NCI-H2029 treated with DMSO at 0.1 percent for 48 hours (cell line): ENCODE results near the gene CHST10.
A peak's percentile ranks its signal among the peaks of the same experiment; 100 is the strongest.
"Not testable (repeated sequence)": the region's sequence is repeated elsewhere in the genome, so short reads cannot be mapped to it uniquely, and the experiment has no call there.

Experiments
- DNase-seq: peaks from one replicate; lab custom pipeline; 2025; lab: John Stamatoyannopoulos, UW

CHST10 gene

DNA sequence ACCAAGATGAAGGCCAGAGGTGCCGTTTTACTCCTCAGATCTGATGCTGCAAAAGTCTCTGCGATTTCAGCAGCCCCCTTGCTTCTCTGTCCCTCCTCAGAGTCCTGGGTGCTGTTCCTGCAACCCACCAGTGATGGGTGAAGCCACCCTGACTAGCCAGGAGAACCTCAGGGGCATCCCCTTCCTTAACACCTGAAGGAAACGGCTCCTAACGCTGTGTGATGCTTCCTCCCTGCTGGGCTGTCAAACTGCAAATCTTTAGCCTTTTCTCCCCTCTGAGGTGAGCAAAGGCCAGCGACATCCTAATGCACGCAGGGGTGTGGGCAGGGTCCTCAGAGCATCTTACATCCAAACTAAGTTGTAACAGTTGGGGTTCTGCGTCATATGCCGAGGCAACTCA, 24.8 kb downstream of the CHST10 start:
- no peak for DNase-seq

DNA sequence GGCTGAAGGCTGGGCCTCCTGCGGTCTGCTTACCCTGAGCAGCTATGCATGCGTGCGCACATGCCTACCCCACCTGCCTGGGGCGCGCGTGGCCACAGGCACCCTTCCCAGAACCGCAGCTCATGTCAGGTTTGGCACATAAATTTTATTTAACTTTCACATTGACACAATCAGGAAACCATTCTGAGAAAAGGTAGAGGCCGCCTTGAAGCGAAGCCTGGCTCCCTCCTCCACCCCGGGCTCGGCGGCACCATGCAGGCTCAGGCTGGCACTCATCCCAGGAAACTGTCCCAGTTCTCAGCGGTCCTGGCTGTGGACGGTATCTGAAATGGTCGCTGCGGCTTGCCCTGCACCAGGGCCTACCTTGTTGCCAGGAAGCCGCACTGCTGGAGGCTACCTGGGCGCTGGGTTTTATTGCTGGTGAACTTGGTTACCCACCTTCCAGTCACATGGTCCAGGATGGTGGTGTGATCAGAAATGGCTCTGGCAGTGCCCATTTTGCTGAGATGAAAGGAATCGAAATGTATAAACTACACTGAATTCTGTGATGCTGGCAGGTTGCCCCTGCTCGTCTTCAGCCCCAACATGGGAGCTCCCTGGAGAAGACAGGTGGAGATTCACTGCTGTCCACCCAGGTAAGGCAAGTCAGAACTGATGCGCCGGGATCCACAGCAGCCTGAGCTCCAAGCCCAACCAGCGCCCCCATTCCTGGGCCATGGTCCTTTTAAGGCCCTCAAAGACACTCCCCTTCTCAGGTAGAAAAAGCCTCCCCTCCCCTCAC, 25.5 kb downstream of the CHST10 start:
- no peak for DNase-seq

DNA sequence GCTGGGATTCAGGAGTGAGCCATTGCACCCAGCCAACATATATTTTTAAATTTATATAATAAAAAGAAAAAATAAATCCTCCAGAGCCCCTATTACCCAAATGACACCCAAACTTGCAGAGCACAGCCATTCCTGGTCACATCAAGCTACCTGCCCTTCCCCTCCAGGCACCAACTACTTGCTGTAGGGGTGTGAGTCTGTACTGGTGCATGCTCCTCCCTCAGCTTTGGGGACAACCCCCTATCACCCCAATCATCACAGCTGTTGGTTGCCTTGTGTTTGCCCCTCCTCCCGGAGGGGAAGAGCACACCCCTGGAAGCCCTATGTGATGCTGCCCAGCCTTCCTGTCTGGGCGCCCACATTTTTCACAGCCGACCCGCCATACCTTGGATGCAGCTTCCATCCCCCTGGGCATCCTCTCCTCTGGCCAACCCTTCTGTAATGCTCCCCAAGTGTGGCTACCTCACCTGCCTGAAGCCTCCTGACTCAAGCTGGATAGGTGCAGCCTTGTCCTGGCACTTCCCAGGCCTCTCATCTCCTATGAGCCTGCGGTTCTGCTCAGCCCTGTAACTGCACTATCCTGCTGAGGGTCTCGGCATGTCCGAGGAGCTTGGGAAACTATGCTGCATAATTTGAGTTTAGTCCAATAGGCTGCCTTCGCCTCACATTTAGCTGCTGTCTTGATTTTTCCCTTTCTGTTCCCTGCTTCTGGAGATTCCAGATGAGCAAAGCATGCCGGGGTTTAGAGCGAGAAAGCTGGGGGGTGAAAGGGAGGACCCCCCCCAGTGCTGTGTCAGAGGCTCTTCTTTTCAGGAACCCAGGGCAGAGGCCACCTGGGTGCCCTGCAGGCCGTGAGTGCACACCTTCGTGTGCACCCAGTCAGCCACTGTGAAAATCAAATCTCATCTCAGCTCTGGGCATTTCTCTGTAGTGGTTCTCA, 27.2 kb downstream of the CHST10 start:
- DNase-seq = no peak

DNA sequence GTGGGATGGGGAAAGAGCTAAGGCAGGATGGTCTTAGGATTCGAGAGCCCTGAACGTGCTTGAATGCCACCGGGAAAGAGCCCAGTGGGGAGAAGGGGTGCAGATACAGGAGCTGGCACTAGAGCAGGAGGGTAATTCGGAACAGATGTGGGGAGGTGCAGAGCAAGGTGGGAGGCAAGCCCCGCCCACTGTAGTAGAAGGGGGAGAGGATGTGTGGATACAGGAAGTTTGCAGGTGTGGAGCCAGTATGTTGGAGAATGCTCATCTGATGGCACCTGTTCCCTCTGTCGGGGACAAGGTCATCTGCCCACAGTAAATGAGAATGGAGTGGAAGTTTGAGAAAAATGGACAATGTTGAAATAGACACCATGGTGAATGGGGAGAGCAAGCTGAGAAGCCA, 28.8 kb downstream of the CHST10 start:
- no peak for DNase-seq

DNA sequence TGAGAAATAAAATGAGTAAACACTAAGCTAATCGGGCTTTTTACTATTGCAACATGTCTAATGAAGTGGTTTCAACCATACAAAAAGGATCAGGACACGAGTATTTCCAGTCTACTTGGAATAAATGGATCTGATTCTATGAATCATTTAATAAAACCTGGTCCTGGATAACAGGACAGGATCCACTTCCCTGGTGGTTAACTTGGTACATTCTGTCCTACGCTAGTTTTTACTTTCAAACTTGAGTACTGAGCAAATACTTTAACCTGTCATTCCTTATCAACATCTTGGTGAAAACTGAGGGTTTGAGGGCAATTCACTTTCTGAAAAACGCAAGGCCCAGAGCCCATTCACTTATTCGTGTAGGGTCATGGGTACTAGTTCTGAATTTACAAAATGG, 33.5 kb downstream of the CHST10 start:
- no peak for DNase-seq

DNA sequence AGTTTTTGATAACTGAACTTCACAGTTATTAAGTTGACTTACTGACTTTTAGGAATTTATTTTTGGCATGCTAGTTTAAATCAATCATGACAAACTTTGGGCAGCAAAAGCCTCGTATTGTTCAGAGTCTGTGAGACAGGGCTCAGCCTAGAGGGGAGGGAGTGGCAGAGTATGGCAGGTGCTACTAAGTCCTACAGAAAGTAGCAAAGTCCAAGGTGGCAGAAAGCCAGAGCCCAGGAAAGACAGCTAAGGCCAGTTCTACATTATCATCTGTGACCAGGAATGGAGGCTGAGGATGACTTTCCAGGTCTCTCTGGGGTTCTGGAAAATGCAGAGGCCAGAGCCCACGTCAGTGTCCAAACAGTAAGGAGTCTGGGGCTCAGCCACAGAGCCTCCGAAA, 34.2 kb downstream of the CHST10 start:
- no peak for DNase-seq

DNA sequence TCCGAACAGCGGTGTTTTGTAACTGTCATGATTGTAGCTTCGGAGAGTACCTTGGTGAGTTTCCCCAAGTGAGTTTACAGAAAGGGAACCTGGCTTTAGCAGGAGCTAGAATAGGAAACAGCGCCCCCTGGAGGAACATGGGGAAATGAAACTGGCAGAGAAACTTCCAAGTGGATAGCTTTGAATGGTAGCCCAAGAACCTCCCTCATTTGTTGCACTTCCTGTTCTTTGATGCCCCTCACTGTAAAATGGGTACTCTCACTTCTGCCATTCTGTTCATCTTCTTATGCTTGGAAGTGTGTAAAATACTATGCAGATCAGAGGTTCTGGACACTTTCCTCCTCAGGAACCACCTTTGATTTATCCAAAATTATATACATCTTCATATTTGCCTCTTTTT, 36.2 kb downstream of the CHST10 start:
- peak; percentile 66 for DNase-seq

DNA sequence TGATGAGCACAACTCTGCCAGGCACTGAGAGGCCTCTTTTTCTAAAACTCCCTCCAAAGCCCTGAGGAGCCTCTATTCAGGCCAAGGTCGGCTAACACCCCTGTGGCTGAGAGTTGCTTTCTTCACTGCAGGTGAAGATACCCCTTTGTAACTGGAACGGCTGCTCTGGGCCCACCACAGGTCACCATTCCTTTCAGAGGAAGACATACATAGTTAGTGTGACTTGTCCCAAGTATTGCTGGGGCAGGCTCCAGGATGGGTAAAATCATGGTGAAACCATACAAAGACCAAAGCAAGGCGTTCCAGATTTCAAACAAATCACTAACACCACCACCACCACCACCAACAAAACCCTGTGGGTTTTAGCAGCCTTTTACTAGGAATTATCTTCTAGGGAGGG, 36.8 kb downstream of the CHST10 start:
- no peak for DNase-seq

DNA sequence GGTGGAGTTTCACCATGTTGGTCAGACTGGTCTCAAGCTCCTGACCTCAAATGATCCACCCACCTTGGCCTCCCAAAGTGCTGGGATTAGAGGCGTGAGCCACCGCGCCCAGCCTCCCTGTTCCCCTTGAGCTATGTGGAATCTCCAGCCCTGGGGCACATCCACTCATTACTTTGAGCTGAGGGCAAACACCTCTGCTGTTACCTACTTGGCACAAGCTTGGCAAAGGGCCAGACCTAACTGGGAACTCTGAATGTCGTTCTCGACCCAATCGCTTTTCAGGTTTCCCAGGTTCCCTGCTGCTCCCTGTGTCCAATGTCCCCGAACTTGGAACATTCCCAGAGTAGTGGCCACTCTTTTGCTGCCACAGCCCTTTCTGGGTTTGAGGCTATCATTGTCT, 40.6 kb downstream of the CHST10 start:
- no peak for DNase-seq

DNA sequence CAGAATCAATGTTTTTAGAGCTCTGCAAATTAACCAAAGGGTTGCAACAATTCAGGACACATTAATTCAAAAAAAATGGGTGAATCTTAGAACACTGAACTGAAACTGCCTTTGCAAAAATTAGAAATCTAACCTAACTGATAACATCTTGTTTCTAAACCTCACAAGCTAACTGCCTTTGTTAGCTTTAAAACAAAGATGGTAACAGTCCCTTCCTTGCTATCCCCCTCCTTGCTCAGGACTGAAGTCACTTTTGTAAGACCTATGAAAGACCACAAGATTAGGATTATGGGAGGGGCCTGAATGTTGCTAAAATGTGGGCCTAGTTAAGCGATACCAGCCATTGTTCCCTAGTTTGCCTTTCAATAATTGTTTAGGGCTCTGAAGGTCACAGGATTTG, 50.3 kb downstream of the CHST10 start:
- no peak for DNase-seq

DNA sequence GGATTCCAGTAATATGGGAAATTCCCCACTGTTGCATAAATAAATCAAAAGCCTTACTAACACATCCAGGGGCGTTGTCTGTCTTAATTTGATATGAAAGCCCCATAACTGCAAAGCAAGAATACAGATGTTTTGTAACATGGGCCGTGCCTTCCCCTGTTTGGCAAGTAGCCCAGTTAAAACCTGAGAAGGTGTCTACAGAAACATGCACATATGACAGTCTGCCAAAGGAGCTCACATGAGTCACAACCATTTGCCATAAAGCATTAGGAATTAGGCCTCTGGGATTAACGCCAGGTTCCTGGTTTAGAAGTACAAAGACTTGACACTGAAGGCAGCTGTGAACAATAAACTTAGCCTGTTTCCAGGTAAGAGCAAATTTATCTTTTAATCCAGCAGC, 52.0 kb downstream of the CHST10 start:
- peak; percentile 84 for DNase-seq

DNA sequence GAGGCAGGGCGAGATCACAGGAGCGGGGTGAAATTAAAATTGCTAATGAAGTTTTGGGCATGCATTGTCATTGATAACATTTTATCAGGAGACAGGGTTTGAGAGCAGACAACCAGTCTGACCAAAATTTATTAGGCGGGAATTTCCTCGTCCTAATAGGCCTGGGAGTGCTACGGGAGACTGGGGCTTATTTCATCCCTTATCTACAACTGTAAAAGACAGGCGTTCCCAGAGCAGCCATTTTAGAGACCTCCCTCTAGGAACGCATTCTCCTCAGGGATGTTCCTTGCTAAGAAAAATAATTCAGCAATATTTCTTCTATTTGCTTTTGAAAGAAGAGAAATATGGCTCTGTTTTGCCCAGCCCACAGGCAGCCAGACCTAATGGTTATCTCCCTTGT, 55.2 kb downstream of the CHST10 start:
- DNase-seq = not testable (repeated sequence)

DNA sequence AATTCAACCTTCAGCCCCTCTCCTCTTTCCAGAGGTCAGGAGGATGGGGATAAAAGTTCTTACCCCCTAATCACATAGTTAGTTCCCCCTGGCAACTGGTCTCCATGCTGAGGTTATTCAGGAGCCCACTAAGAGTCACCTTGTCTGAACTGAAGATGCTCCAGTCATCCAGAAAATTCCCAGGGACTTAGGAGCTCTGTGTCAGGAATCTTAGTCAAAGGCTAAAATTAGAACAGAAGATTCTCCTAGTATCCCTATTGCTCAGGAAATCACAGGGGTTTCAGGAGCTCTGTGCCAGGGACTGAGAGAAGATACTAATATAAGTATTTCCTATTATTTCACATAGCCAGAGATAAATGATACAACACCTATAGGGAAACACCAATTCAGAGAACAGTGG, 57.9 kb downstream of the CHST10 start:
- no peak for DNase-seq

DNA sequence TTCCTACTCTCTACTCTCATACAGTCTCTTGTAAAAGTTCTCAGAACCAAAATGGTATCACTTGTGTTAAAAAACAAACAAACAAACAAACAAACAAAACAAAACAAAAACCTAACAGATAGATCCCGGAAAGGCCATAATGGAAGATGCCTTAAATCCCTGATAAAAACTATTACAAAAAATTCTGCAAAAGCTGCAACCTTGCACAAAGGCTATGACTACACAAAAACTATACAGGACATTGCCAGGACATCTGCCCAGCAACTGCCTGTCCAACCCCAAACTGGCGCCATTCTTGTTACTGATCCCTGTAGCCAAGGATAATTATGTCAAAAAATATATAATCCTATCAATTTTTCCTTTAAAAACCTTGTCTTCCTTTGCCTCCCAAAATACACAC, 58.9 kb downstream of the CHST10 start:
- no peak for DNase-seq

DNA sequence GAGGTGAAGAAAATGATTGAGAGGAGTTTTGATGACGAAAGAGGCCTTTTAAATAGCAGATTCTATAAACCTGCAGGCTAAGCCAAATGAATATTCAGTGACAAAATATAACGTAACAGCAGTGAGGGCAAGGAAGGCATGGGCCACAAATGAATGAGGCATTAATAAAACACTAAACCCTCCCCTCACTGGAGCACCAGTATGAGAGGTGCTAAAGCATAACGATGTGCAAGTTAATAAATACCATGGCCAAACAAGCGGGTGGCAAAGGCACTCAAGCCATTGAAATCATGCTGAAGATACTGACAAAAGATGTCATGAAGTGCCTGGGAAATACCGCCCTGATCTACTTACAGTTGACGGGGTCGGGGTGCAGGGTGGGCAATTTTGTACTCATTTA, 64.9 kb downstream of the CHST10 start:
- no peak for DNase-seq

DNA sequence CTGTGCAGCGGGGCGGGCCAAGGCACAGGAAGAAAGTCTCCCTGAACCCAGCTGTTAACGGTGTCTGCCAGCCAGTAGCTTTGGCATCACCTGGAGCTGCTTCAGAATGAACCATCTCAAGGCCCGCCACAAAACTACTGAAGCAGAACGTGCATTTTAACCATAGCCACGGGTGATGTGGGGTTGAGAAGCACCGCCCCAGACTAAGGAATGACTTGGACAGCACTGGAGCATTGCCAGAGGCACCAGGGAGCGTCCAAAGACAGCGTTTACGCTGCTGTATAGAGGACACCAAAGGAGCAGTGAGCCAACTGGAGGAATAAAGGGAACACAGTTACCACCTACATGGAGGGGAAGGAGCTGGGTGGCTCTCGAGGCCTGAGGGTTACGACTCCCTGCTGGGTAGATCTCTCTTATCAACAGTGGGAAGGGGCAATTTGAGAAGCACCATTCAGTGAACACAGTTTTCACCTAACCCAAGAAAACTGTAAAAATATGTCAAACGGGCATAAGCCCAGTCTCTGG, 66.7 kb downstream of the CHST10 start:
- no peak for DNase-seq

DNA sequence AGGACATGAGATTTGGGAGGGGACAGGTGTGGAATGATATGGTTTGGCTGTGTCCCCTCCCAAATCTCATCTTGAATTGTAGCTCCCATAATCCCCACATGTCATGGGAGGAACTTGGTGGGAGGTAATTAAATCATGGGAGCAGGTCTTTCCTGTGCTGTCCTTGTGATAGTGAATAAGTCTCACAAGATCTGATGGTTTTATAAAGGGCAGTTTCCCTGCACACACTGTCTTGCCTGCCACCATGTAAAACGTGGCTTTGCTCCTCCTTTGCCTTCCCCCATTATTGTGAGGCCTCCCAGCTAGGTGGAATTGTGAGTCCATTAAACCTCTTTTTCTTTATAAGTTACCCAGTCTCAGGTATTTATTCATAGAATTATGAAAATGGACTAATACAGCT, 72.3 kb downstream of the CHST10 start:
- DNase-seq = not testable (repeated sequence)

DNA sequence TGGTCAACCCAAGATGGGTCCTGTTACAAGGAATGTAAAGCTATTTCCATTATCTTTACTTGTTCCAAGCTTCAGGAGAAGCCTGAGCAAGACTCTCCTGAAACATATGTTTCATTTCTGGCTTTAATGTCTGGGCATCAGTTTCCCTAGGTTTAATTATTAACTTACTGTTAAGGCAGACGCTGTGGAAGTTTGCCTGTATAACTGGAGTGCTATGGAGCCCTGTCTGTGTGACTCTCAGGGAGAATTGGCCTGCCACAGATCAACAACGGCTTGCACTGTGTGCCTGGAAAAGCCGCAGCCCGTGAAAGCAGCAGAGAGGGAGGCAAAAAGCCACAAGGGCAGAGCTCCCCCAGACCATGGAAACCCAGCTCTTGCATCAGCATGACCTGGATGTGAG, 73.0 kb downstream of the CHST10 start:
- no peak for DNase-seq

DNA sequence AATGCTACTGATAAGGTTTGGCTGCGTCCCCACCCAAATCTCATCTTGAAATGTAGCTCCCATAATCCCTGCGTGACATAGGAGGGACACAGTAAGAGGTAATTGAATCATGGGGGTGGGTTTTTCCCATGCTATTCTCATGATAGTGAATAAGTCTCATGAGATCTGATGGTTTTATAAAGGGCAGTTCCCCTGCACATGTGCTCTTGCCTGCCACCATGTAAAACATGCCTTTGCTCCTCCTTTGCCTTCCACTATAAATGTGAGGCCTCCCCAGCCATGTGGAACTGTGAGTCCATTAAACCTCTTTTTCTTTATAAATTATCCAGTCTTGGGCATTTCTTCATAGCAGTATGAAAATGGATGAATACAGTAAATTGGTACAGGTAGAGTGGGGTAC, 75.0 kb downstream of the CHST10 start:
- DNase-seq = not testable (repeated sequence)
